GM18867 (cell line): Measurements from ENCODE around the gene PMS2.
"Not testable (repeated sequence)": the region's sequence is repeated elsewhere in the genome, so short reads cannot be mapped to it uniquely, and the experiment has no call there.

Experiments
- ATAC-seq: cut with Tn5 transposase; IDR thresholded peaks from one replicate; pipeline ENCODE4 v1.9.1; 2021; ENCODE audit warnings: mild to moderate bottlenecking, moderate library complexity; ENCODE audit not compliant: unreplicated experiment

PMS2 gene

DNA sequence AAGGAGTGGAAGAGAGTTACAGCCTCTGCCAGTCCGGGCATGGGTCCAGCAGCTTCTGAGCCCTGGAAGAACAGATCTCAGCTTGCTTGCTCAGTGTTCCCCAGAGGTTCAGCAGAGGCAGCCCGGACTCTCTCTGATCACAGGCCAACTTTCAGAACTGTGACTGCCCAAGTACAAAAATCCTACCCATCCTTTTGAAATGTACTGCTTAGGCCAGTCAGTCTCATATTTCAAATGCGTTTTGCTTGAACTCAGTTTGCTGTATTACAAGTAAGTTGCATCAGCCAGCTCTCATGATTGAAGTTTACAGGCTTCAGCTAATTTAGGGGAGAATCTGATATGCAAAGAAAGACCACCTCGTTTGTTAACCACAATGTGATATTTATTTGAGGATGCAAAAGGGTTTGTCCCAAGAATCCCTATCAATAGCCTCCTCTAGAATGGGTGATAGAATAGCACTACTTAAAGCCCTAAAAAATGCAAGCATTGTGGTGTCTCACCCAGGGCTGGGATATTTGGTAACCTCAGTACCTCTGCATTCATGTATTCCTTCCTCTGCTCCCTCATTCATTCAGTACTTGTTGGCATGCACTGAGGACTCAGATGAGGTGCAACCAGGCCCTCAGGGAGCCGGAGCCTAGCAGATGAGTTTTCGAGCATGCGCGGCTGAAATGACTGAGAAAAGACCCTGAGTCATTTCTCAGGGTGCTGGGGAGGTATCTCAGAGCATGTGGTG, 7.2 kb upstream of the PMS2 start:
- ATAC-seq, result no peak

DNA sequence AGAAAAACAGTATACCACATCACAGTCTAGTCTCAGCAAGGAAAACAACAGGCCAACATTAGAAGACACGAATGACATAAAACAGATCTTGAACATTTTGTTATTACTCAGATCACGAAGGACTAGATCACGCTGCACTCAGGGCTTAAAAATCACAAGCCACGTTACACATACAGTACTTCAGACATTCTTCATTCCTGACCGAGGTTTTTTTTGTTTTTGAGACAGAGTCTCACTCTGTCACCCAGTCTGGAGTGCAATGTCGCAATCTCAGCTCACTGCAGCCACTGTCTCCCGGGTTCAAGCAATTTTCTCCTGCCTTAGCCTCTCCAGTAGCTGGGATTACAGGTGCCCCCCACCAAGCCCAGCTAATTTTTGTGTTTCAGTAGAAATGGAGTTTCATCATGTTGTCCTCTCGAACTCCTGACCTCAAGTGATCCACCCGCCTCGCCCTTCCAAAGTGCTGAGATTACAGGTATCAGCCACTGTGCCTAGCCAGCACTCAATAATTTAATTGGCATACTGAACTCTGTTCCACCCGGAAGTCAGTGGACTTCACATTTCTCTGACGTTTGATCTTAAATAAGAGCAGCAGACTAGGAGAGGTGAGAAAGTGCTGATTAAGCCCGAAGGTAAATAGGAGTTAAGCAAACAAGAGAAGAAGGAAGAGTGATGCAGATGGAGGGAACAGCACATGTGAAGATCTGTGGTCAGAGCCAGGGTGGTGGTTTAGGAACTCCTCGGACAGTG, 3.7 kb upstream of the PMS2 start:
- no peak for ATAC-seq

- ATAC-seq, result no peak
These were observed 2.7 kb upstream of the PMS2 start for GRCh38 chr7:6011541-6011940.

- not testable (repeated sequence) for ATAC-seq
These were observed 1.5 kb upstream of the PMS2 start for GRCh38 chr7:6010370-6010769.

DNA sequence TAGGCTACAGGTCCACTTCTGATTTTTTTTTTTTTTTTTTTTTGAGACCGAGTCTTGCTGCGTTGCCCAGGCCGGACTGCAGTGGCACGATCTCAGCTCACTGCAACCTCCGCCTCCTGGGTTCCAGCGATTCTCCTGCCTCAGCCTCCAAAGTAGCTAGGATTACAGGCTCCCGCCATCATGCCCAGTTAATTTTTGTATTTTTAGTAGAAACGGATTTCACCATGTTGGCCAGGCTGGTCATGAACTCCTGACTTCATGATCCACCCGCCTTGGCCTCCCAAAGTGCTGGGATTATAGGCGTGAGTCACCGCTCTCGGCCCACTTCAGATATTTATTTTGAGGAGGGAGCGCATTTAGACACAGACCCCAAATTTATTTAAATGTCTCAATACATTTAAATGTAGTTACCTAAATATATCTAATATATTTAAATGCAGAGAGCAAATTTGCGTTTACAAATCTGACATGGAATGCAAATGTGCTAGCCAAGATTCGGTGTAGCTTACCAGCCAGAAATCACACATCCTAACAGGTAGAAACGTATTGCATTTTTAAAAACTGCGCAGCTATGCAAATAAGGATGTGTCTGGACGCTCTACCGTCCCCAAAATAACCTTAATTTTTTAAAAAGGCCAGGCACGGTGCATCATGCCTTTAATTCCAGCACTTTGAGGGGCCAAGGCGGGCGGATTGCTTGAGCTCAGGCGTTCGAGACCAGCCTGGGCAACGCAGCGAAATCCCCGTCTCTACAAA, 836 bp downstream of the PMS2 start:
- not testable (repeated sequence) for ATAC-seq

- ATAC-seq, result no peak
These were observed 1.5 kb downstream of the PMS2 start for GRCh38 chr7:6007386-6007785.

- ATAC-seq, result no peak
These were observed 11.5 kb downstream of the PMS2 start for GRCh38 chr7:5997210-5997808.

- ATAC-seq, result not testable (repeated sequence)
These were observed 21.8 kb downstream of the PMS2 start for GRCh38 chr7:5987061-5987460.

DNA sequence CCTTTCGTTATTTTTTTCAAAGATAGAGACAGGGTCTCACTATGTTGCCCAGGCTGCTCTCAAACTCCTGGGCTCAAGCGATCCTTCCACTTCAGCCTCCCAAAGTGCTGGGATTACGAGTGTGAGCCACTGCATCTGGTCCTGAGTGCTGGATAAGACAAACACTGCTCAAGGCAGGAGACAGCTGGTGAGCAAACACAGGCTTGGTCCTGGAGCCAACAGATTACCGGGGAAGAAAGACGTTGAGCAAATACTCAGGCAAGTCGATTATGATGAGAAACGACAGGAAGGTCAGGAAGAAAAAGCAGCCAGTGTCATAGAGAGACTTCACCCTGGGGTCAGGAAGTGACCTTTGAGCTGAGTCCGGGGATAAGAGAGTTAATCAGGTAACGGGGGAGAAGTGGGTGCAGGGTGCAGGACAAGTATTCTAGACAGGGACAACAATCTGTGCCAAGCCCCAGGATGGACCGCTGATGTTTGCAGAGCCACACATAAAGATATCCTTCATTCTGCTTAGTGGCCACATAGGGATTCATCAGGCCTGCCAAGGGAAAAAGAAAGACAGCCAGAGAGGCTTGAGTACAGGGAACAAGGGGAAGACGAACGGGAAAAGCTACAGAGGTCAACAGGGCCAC, 29.1 kb downstream of the PMS2 start:
- not testable (repeated sequence) for ATAC-seq

- not testable (repeated sequence) for ATAC-seq
These were observed 35.3 kb downstream of the PMS2 start for GRCh38 chr7:5973580-5973979.

- not testable (repeated sequence) for ATAC-seq
These were observed 38.4 kb downstream of the PMS2 start, which contains the start of gene RSPH10B for GRCh38 chr7:5970347-5970911. TSS of gene RSPH10B (minus strand) at chr7:5970689. CDS start at chr7:5967116, 3,573 bp downstream.

DNA sequence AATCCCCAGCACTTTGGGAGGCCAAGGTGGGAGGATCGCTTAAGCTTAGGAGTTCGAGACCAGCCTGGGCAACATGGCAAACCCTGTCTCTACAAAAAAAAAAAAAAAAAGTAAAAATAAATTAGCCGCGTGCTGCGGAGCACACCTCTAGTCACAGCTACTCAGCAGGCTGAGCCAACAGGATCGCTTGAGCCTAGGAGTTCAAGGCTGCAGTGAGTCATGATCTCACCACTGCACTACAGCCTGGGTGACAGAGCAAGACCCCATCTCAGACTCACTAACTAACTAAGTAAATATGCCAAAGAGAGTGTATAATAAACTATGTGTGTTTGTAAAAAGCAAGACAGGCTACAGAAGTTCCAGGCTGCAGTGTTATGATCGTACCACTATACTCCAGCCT, 45.0 kb downstream of the PMS2 start:
- not testable (repeated sequence) for ATAC-seq

DNA sequence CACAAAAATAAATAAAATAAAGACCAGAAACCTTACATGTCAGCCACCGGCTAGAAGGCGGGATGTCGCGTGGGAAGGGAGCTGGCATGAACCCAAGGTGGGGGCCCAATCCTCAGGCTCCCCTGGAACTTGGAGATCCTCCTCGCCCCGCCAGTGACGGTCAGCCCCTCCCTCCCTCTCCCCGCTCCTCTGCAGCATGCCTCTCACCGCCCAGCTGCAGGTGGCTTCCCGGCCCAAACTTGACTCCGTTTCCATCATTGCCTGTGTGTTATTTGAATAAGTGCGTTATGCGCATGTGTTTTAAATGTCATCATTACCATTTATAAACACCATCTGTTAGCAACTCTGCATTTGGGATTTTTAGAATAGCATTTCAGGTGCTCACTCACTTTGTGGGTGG, 45.6 kb downstream of the PMS2 start:
- ATAC-seq, result not testable (repeated sequence)

DNA sequence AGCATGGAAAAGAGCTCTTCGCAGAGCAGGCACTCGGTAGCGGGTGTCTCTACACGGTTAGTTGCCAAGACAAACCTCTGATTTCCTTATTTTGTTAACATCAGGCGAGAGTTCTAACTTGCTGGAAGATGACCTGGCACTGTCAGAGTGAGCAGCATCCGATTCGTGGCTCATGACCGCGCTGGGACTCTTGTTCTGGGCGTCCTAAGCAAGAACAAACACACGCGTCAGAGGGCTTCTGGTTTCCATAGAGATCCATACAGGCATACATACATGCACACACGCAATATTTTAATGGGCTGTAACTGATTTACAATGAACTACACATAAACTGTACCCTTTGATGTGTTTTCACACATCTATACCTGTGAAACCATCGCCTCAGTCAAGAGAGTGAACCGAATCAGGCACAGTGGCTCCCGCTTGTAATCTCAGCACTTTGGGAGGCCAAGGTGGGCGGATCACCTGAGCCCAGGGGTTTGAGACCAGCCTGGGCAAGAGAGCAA, 73.9 kb downstream of the PMS2 start:
- ATAC-seq, result not testable (repeated sequence)

DNA sequence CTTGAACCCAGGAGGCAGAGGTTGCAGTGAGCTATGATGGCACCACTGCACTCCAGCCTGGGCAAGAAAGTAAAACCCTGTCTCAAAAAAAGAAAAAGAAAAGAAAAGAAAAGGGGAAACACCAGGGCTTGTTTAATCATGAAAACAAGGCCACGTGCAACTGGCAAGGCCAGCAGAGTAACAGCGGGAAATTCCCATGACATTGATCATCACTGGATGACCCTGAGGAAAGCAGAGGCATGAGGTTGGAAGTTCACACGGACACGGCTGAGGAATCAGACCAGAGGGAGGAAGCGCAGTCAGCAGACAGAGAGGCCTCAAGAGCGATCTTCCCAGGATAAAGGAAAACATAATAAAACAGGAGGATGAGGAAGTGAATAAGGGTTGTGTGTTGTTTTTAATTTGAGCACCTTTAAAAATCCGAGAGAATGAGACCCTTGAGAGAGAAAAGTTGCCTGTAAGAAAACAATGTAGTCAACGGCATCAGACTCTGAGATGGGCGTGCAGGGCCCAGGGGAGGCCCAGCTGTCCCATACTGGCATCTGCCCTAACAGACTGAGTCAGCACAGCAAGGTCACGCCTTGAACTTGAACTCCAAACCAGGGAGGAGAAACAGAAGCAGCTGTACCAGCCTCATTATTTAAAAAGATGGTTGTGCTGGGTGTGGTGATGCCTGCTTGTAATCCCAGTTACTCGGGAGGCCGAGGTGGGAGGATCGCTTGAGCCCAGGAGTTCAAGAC, 76.8 kb downstream of the PMS2 start:
- ATAC-seq, result not testable (repeated sequence)

DNA sequence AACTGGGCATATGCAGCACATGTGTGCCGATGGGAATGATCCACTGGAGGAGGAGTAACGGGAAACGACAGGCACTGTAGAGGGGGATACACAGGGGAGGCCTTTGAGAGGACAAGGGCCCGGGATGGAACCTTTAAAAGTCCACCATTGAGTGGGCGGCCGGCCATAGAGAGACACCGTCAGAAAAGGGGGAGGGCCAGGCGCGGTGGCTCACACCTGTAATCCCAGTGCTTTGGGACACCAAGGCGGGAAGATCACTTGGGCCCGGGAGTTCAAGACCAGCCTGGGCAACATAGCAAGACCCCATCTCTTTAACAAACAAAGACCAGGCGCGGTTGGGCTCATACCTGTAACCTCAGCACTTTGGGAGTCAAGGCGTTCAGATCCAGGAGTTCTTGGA, 77.6 kb downstream of the PMS2 start:
- ATAC-seq, result not testable (repeated sequence)

- ATAC-seq, result not testable (repeated sequence)
These were observed 78.6 kb downstream of the PMS2 start for GRCh38 chr7:5930290-5930689.

DNA sequence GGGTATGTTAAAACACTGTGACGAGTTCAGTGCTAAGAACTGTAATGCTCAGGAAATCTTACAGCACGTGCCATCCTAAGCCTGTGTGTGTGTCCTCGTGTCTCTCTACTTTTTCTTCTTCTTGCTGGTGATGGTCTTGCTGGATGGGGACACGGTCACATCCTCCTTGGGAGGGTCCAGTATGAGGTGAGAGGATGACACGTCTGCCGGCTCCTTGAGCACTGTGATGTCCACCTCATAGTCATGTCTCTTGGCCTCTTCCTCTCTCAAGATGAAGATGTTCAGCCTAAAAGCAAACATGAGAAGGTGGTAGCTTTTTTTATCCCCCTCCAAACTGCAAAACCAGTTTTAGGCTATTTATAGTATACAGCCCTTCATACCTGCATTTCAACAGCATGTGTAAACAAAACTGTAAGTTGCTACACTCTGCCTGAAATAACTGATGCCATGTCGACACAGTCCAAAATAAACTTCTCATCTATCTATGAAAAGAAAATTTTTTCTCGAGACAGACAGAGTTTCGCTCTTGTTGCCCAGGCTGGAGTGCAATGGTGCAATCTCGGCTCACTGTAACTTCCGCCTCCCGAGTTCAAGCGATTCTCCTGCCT, 82.5 kb downstream of the PMS2 start:
- not testable (repeated sequence) for ATAC-seq

DNA sequence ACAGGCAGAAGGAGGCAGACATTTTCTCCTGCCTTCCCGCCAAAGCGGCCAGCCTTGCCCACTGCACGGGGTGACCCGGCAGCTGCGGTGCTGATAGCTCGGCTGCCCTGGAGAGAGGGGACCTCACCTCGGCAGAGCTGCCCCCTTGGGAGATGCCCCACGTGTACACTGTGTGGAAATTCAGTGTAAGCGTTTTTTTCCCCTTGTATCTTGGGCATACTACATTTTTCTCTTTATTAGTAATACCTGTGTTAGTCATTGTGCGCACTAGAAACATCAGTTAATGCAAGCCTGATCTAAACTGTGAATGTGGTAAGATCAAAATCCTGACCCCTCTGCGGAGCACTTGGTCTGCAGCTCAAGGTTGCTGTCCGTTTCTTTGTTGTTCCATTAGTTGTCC, 84.2 kb downstream of the PMS2 start:
- not testable (repeated sequence) for ATAC-seq
